GM10266 (cell line): ENCODE measurements around the gene PBX3.

Source experiments
- DNase-seq: peaks from one replicate; pipeline ENCODE4 v3.0.0; 2012; ENCODE audit errors: extremely low spot score
- TF ChIP-seq, protein P1 (sequence below): IDR thresholded peaks from 2 replicates; pipeline ENCODE4 v1.5.1; 2012; ENCODE audit warnings: mild to moderate bottlenecking, low read depth; ENCODE audit not compliant: control insufficient read depth, insufficient read depth; ENCODE audit errors: missing control alignments

PBX3 gene

GRCh38 chr9:125841444-125841843 is 94.3 kb downstream of the PBX3 start:
- no peak for DNase-seq
- TF ChIP-seq, protein P1, sequence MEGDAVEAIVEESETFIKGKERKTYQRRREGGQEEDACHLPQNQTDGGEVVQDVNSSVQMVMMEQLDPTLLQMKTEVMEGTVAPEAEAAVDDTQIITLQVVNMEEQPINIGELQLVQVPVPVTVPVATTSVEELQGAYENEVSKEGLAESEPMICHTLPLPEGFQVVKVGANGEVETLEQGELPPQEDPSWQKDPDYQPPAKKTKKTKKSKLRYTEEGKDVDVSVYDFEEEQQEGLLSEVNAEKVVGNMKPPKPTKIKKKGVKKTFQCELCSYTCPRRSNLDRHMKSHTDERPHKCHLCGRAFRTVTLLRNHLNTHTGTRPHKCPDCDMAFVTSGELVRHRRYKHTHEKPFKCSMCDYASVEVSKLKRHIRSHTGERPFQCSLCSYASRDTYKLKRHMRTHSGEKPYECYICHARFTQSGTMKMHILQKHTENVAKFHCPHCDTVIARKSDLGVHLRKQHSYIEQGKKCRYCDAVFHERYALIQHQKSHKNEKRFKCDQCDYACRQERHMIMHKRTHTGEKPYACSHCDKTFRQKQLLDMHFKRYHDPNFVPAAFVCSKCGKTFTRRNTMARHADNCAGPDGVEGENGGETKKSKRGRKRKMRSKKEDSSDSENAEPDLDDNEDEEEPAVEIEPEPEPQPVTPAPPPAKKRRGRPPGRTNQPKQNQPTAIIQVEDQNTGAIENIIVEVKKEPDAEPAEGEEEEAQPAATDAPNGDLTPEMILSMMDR: no peak

DNA sequence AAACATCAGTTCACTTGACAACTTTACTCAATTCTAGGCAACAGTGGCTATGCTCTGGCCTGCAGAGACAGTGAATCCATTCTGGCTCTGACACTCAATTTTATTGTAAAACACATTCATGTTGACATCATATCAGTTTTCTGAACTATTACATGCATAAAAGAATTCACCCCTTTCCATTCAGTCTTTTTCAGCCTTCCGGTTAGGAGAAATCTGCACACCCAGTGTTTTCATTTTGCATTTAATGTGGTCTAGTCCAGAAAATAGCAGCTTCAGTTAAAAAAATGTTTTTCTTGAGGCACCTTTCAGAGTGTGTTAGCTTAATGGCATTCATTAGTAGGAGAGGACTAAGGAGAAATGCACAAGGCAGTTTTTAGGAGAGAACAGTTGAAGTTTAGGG is 95.1 kb downstream of the PBX3 start:
- TF ChIP-seq, protein P1: no peak
- DNase-seq: no peak

GRCh38 chr9:125843646-125844045 is 96.5 kb downstream of the PBX3 start:
- no peak for DNase-seq
- TF ChIP-seq, protein P1: no peak

DNA sequence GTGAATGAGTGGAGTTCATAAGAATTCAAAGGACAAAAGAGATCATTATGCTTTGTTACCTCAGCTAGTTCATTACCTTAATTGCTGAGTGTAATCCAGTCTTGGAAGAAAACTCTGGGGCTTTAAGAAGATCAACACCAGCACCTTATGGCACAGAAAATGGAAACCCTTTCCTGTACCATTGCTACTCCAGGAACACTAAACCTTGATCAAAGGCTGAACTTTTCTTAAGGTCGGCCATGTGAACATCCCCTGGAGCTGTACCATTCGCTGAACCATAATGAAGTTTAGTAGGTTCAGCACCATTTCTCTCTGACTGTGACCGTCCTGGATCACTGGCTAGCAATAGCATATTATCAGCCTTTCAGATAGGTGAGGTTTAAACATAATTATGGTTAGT is 97.4 kb downstream of the PBX3 start:
- DNase-seq: no peak
- TF ChIP-seq, protein P1: no peak

- no peak for DNase-seq
- TF ChIP-seq, protein P1: no peak
Measured at GRCh38 chr9:125845271-125845808, 98.2 kb downstream of the PBX3 start.

- TF ChIP-seq, protein P1: no peak
- DNase-seq: no peak
Measured at GRCh38 chr9:125847735-125848134, 100.6 kb downstream of the PBX3 start.

DNA sequence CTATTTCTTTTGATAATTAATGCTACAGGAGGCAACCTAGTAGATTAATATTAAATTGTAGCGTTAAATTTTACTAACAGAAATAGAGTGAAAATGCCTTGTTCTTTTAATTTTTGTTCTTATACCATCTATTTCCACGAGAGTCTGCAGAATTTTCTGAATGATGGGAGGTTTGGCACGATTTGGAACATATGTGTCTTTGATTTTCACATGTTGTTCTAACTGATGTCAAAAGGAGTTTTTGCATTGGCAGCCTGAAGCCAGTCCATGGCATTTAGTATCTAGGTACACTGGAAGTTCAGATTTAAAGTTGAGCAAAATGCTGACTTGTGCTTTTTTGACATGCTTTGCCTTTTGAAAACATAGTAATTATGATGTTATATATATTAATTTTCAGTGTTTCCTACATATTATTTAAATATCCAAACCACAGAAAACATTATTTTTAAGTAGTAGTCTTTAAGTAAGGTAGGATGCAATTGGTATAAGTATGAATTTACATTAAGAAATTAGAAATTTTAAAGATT is 103.0 kb downstream of the PBX3 start:
- TF ChIP-seq, protein P1: no peak
- DNase-seq: no peak
